OCI-LY7 (cell line): ENCODE results near the gene EPS8L2.

Experiments used
- CTCF ChIP-seq: fragments of 200-600 bp; sonication (generic); conservative IDR thresholded peaks from 2 replicates; pipeline ENCODE4 v1.5.1; 2014; ENCODE audit warnings: mild to moderate bottlenecking, antibody characterized with exemption, low read length, moderate library complexity, mixed read lengths
- EZH2phosphoT487 ChIP-seq: fragments of 200-600 bp; sonication (generic); IDR thresholded peaks from 2 replicates; pipeline ENCODE4 v1.6.1; 2018; ENCODE audit warnings: low read depth, borderline replicate concordance, mild to moderate bottlenecking, mixed run types, antibody characterized with exemption, low read length, moderate library complexity, mixed read lengths

GRCh38 chr11:701741-702461, 4.1 kb upstream of the EPS8L2 start:
- no peak for TF ChIP-seq CTCF
- TF ChIP-seq EZH2phosphoT487: no peak
